GM19467 (cell line): Measurements from ENCODE around the gene CHST12.

ENCODE experiments used
- ATAC-seq: cut with Tn5 transposase; IDR thresholded peaks from one replicate; pipeline ENCODE4 v1.9.1; 2021; ENCODE audit warnings: mild to moderate bottlenecking, moderate library complexity; ENCODE audit not compliant: unreplicated experiment

Gene CHST12

GRCh38 chr7:2403014-2403717 lies at the start of gene CHST12:
TSS of gene CHST12 (plus strand) at chr7:2403611. CDS start at chr7:2432640, 29,029 bp downstream.
- peak; percentile 28 for ATAC-seq

GRCh38 chr7:2353936-2354185 lies 49.5 kb upstream of the CHST12 start:
- ATAC-seq = peak; percentile 49

- peak; percentile 75 for ATAC-seq
Observed at GRCh38 chr7:2354186-2354938, 49.0 kb upstream of the CHST12 start, which contains the start of gene EIF3B. TSS of gene EIF3B (plus strand) at chr7:2354827. CDS start at chr7:2354922, 95 bp downstream.

GRCh38 chr7:2354939-2355704 lies 48.3 kb upstream of the CHST12 start:
- ATAC-seq = peak; percentile 8

GRCh38 chr7:2355705-2356008 lies 47.8 kb upstream of the CHST12 start:
- no peak for ATAC-seq

- ATAC-seq = no peak
Observed at GRCh38 chr7:2357165-2357564, 46.2 kb upstream of the CHST12 start.

- ATAC-seq = no peak
Observed at GRCh38 chr7:2357571-2357970, 45.8 kb upstream of the CHST12 start.

GRCh38 chr7:2358968-2359527 lies 44.4 kb upstream of the CHST12 start:
- ATAC-seq = no peak

GRCh38 chr7:2359610-2360009 lies 43.8 kb upstream of the CHST12 start:
- no peak for ATAC-seq

GRCh38 chr7:2360796-2361195 lies 42.6 kb upstream of the CHST12 start:
- no peak for ATAC-seq

GRCh38 chr7:2362385-2363088 lies 40.9 kb upstream of the CHST12 start:
- ATAC-seq = no peak

GRCh38 chr7:2369139-2369538 lies 34.3 kb upstream of the CHST12 start:
- ATAC-seq = no peak

GRCh38 chr7:2371329-2371728 lies 32.1 kb upstream of the CHST12 start:
- no peak for ATAC-seq

- no peak for ATAC-seq
Observed at GRCh38 chr7:2372724-2373123, 30.7 kb upstream of the CHST12 start.

GRCh38 chr7:2373124-2373556 lies 30.3 kb upstream of the CHST12 start:
- ATAC-seq = no peak

GRCh38 chr7:2373646-2374045 lies 29.8 kb upstream of the CHST12 start:
- no peak for ATAC-seq

GRCh38 chr7:2374401-2374800 lies 29.0 kb upstream of the CHST12 start:
- ATAC-seq = no peak

GRCh38 chr7:2374830-2375728 lies 28.3 kb upstream of the CHST12 start:
- no peak for ATAC-seq

GRCh38 chr7:2376351-2377154 lies 26.9 kb upstream of the CHST12 start:
- ATAC-seq = no peak
